HepG2 (cell line): ENCODE data around the gene GPER1. TPM values are rescaled to one million over a fixed set of nuclear protein-coding genes. Genes with fewer than 3 reads are reported as not detected.

Experiments used
- HDAC2 ChIP-seq: sonication (generic); formaldehyde crosslinking; IDR thresholded peaks from 2 replicates; pipeline ENCODE4 v1.4.0; 2020; ENCODE audit warnings: missing genetic modification reagents
- HNF4G ChIP-seq, 2 experiments: sonication (generic) in 1 of 2; formaldehyde crosslinking in 1 of 2; IDR thresholded peaks; 2 replicates each; pipeline versions ENCODE4 v1.4.0 to v1.6.1; 2011 to 2020; ENCODE audit warnings: borderline replicate concordance in 2 of 2, low read depth in 2 of 2, mild to moderate bottlenecking in 2 of 2, low read length in 1 of 2, missing genetic modification reagents in 1 of 2, moderate library complexity in 1 of 2
- KLF11 ChIP-seq: IDR thresholded peaks from 2 replicates; pipeline ENCODE4 v1.6.1; 2016; ENCODE audit warnings: missing compliant biosample characterization
- MED13 ChIP-seq: sonication (generic); formaldehyde crosslinking; IDR thresholded peaks from 2 replicates; pipeline ENCODE4 v1.5.0; 2020; ENCODE audit warnings: missing genetic modification reagents
- NCOA2 ChIP-seq: sonication (generic); formaldehyde crosslinking; IDR thresholded peaks from 2 replicates; pipeline ENCODE4 v1.8.0; 2022; ENCODE audit warnings: inconsistent platforms
- NR2C2 ChIP-seq: sonication (generic); formaldehyde crosslinking; IDR thresholded peaks from 2 replicates; pipeline ENCODE4 v1.4.0; 2020; ENCODE audit warnings: missing genetic modification reagents, mild to moderate bottlenecking, moderate library complexity, borderline replicate concordance
- RBAK ChIP-seq: sonication (generic); formaldehyde crosslinking; IDR thresholded peaks from 2 replicates; pipeline ENCODE4 v1.5.1; 2020; ENCODE audit warnings: mild to moderate bottlenecking, missing genetic modification reagents
- SOX6 ChIP-seq, 2 experiments: fragments of 450-650 bp in 1 of 2; sonication (generic) in 1 of 2; formaldehyde crosslinking in 1 of 2; IDR thresholded peaks; 2 replicates each; pipeline versions ENCODE4 v1.4.0 to v1.6.1; 2017 to 2020; ENCODE audit warnings: antibody characterized with exemption in 1 of 2, mild to moderate bottlenecking in 1 of 2, missing genetic modification reagents in 1 of 2
- ZBTB7A ChIP-seq: sonication (generic); formaldehyde crosslinking; IDR thresholded peaks from 2 replicates; pipeline ENCODE4 v1.8.0; 2022; ENCODE audit warnings: mild to moderate bottlenecking, missing genetic modification reagents
- ZFP37 ChIP-seq: sonication (generic); formaldehyde crosslinking; IDR thresholded peaks from 2 replicates; pipeline ENCODE4 v1.4.0; 2020; ENCODE audit warnings: missing genetic modification reagents, borderline replicate concordance
- ZKSCAN8 ChIP-seq: IDR thresholded peaks from 2 replicates; pipeline ENCODE4 v1.6.1; 2016; ENCODE audit warnings: borderline replicate concordance, missing genetic modification reagents, missing compliant biosample characterization
- ZNF121 ChIP-seq: sonication (generic); formaldehyde crosslinking; IDR thresholded peaks from 2 replicates; pipeline ENCODE4 v1.5.0; 2020; ENCODE audit warnings: mild to moderate bottlenecking, missing genetic modification reagents
- ZNF331 ChIP-seq: sonication (generic); formaldehyde crosslinking; IDR thresholded peaks from 2 replicates; pipeline ENCODE4 v1.4.0; 2020; ENCODE audit warnings: missing genetic modification reagents
- ZNF468 ChIP-seq: sonication (generic); formaldehyde crosslinking; IDR thresholded peaks from 2 replicates; pipeline ENCODE4 v1.8.0; 2022; ENCODE audit warnings: mild to moderate bottlenecking, moderate library complexity, missing genetic modification reagents
- ZNF605 ChIP-seq: sonication (generic); formaldehyde crosslinking; IDR thresholded peaks from 2 replicates; pipeline ENCODE4 v1.8.0; 2022; ENCODE audit warnings: mild to moderate bottlenecking, missing genetic modification reagents
- ZNF629 ChIP-seq: sonication (generic); formaldehyde crosslinking; conservative IDR thresholded peaks from 2 replicates; pipeline ENCODE4 v1.5.0; 2020; ENCODE audit warnings: missing genetic modification reagents
- polyA plus RNA-seq, 8 experiments: library from polyadenylated mRNA; depleted of rRNA in 3 of 8; stranded (reverse) in 7 of 8; unstranded in 1 of 8; fragments of >200 nt; fragmentation: Illumina TruSeq in 4 of 8; extraction: Trizol in 4 of 8; gene quantifications; 2 replicates each; pipeline versions ENCODE4 v1.2.1 to v1.2.3, GENCODE V29; 2011 to 2016; ENCODE audit warnings: low read depth in 4 of 8, missing spikeins in 1 of 8, mixed read lengths in 1 of 8; ENCODE audit not compliant: insufficient read depth in 1 of 8
- total RNA-seq, 5 experiments: library from RNA; depleted of rRNA; stranded (reverse); fragments of >200 nt; fragmentation: Illumina TruSeq; extraction: Trizol; gene quantifications; 2 replicates each; pipeline ENCODE4 v1.2.3, GENCODE V29; 2016; ENCODE audit warnings: low read depth in 1 of 5
- TF ChIP-seq, protein P1 (sequence below): sonication (generic); formaldehyde crosslinking; IDR thresholded peaks from 2 replicates; pipeline ENCODE4 v1.5.0; 2020; ENCODE audit warnings: missing genetic modification reagents
- TF ChIP-seq, protein P2 (sequence below): IDR thresholded peaks from 2 replicates; pipeline ENCODE4 v1.6.1; 2012; ENCODE audit warnings: low read length, improper control_type of control experiment
- TF ChIP-seq, protein P3 (sequence below): IDR thresholded peaks from 2 replicates; pipeline ENCODE4 v1.6.1; 2016; ENCODE audit warnings: missing compliant biosample characterization, missing genetic modification reagents, borderline replicate concordance
- TF ChIP-seq, protein P4 (sequence below): sonication (generic); formaldehyde crosslinking; IDR thresholded peaks from 2 replicates; pipeline ENCODE4 v1.4.0; 2020; ENCODE audit warnings: low read depth, mild to moderate bottlenecking, missing genetic modification reagents

The GPER1 gene
- total and polyA plus RNA-seq, 2 of the 13 experiments (the other 11 are each of a cell fraction or from before 2014, with no cell fraction given) = 12.7 to 19.7 TPM

DNA sequence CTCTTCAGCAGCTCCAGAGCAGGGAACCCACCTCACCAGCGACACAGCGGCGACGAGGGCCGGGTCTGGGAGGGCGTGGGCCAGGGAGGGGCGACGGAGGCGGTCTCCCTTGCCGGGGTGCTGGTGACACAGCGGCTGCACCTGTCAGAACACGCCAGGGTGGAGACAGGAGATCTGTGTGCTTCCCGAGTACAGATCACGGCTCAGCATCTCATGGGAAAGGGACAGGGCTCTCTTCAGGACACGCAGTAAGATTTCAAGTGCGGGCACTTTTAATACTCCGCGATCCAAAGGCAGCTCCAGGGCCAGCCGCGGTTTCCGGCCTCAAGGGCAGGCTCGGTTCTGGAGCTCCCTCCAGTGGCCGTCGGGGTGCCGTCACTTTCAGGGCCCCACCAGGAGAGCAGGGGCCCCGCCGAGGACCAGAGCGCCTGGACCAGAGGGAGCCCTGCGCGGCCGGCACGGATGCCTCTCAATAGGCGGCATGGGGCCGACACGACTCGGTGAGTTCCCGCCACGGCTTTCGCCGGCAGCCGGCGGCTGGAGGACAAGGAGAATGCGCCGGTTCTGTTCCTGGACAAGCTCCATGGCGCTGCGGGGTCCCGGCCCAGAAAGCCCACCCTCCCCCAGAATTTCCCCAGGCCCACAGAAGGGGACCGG lies 22.2 kb upstream of the GPER1 start (continued):
- no peak for TF ChIP-seq SOX6 (IDR thresholded peaks at IDR 0.05)
- peak; percentile 28; the same call in 1 of the 2 replicates for TF ChIP-seq SOX6 (CRISPR knock-in tag; IDR thresholded peaks at IDR 0.05)
- TF ChIP-seq ZKSCAN8 = 0 out of 2 replicates have a peak, but pooled peaks have one; percentile 34
- TF ChIP-seq, protein P1, sequence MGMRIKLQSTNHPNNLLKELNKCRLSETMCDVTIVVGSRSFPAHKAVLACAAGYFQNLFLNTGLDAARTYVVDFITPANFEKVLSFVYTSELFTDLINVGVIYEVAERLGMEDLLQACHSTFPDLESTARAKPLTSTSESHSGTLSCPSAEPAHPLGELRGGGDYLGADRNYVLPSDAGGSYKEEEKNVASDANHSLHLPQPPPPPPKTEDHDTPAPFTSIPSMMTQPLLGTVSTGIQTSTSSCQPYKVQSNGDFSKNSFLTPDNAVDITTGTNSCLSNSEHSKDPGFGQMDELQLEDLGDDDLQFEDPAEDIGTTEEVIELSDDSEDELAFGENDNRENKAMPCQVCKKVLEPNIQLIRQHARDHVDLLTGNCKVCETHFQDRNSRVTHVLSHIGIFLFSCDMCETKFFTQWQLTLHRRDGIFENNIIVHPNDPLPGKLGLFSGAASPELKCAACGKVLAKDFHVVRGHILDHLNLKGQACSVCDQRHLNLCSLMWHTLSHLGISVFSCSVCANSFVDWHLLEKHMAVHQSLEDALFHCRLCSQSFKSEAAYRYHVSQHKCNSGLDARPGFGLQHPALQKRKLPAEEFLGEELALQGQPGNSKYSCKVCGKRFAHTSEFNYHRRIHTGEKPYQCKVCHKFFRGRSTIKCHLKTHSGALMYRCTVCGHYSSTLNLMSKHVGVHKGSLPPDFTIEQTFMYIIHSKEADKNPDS = peak; percentile 43; the same call in 1 of the 2 replicates
- TF ChIP-seq NCOA2 (CRISPR knock-in tag) = no peak
- TF ChIP-seq ZNF468 (CRISPR knock-in tag) = no peak
- TF ChIP-seq ZBTB7A (CRISPR knock-in tag) = no peak
- peak; percentile 47; the same call in 1 of the 2 replicates for TF ChIP-seq ZNF605
- TF ChIP-seq HDAC2 (CRISPR knock-in tag) = no peak
- TF ChIP-seq RBAK = no peak
- no peak for TF ChIP-seq HNF4G (IDR thresholded peaks at IDR 0.05; ENCODE audit: borderline replicate concordance, low read depth, low read length)
- TF ChIP-seq HNF4G (CRISPR knock-in tag; IDR thresholded peaks at IDR 0.05; ENCODE audit: borderline replicate concordance, low read depth) = no peak
- 0 out of 2 replicates have a peak, but pooled peaks have one; percentile 30 for TF ChIP-seq ZNF331 (CRISPR knock-in tag)
- no peak for TF ChIP-seq ZNF121 (CRISPR knock-in tag)
- TF ChIP-seq, protein P2, sequence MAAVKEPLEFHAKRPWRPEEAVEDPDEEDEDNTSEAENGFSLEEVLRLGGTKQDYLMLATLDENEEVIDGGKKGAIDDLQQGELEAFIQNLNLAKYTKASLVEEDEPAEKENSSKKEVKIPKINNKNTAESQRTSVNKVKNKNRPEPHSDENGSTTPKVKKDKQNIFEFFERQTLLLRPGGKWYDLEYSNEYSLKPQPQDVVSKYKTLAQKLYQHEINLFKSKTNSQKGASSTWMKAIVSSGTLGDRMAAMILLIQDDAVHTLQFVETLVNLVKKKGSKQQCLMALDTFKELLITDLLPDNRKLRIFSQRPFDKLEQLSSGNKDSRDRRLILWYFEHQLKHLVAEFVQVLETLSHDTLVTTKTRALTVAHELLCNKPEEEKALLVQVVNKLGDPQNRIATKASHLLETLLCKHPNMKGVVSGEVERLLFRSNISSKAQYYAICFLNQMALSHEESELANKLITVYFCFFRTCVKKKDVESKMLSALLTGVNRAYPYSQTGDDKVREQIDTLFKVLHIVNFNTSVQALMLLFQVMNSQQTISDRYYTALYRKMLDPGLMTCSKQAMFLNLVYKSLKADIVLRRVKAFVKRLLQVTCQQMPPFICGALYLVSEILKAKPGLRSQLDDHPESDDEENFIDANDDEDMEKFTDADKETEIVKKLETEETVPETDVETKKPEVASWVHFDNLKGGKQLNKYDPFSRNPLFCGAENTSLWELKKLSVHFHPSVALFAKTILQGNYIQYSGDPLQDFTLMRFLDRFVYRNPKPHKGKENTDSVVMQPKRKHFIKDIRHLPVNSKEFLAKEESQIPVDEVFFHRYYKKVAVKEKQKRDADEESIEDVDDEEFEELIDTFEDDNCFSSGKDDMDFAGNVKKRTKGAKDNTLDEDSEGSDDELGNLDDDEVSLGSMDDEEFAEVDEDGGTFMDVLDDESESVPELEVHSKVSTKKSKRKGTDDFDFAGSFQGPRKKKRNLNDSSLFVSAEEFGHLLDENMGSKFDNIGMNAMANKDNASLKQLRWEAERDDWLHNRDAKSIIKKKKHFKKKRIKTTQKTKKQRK = no peak
- TF ChIP-seq MED13 (CRISPR knock-in tag) = no peak
- no peak for TF ChIP-seq ZFP37 (CRISPR knock-in tag)
- no peak for TF ChIP-seq ZNF629 (CRISPR knock-in tag)
- TF ChIP-seq, protein P3, sequence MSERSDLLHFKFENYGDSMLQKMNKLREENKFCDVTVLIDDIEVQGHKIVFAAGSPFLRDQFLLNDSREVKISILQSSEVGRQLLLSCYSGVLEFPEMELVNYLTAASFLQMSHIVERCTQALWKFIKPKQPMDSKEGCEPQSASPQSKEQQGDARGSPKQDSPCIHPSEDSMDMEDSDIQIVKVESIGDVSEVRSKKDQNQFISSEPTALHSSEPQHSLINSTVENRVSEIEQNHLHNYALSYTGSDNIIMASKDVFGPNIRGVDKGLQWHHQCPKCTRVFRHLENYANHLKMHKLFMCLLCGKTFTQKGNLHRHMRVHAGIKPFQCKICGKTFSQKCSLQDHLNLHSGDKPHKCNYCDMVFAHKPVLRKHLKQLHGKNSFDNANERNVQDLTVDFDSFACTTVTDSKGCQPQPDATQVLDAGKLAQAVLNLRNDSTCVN (CRISPR knock-in tag) = no peak
- no peak for TF ChIP-seq KLF11 (CRISPR knock-in tag)
- TF ChIP-seq, protein P4, sequence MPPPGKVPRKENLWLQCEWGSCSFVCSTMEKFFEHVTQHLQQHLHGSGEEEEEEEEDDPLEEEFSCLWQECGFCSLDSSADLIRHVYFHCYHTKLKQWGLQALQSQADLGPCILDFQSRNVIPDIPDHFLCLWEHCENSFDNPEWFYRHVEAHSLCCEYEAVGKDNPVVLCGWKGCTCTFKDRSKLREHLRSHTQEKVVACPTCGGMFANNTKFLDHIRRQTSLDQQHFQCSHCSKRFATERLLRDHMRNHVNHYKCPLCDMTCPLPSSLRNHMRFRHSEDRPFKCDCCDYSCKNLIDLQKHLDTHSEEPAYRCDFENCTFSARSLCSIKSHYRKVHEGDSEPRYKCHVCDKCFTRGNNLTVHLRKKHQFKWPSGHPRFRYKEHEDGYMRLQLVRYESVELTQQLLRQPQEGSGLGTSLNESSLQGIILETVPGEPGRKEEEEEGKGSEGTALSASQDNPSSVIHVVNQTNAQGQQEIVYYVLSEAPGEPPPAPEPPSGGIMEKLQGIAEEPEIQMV (CRISPR knock-in tag) = no peak
- TF ChIP-seq NR2C2 (CRISPR knock-in tag) = no peak
